Neural cell (in vitro differentiated cells): ENCODE measurements around the gene CDX1.

Source experiments
- CTCF ChIP-seq: fragments of 450-650 bp; IDR thresholded peaks from 2 replicates; pipeline ENCODE4 v1.5.1; 2014; ENCODE audit warnings: antibody characterized with exemption, mild to moderate bottlenecking, moderate library complexity; ENCODE audit not compliant: poor library complexity, severe bottlenecking
- EP300 ChIP-seq: fragments of 450-650 bp; conservative IDR thresholded peaks from 2 replicates; pipeline ENCODE4 v1.6.1; 2014; ENCODE audit warnings: antibody characterized with exemption, mild to moderate bottlenecking, moderate library complexity; ENCODE audit not compliant: poor library complexity, severe bottlenecking
- EZH2 ChIP-seq: fragments of 200-600, 300-800 bp; shearing (Covaris generic), sonication (generic); IDR thresholded peaks from 2 replicates; pipeline ENCODE4 v1.6.1; 2014; ENCODE audit warnings: antibody characterized with exemption, low read length, borderline replicate concordance, mild to moderate bottlenecking; ENCODE audit not compliant: insufficient read depth, poor library complexity, severe bottlenecking
- SMC3 ChIP-seq: fragments of 450-650 bp; conservative IDR thresholded peaks from 2 replicates; pipeline ENCODE4 v1.6.1; 2014; ENCODE audit warnings: antibody characterized with exemption, mild to moderate bottlenecking, moderate library complexity; ENCODE audit not compliant: poor library complexity

- TF ChIP-seq SMC3 (no peak), EP300 (no peak), CTCF (no peak), EZH2 (no peak)
Observed at GRCh38 chr5:150157168-150157567, 9.4 kb upstream of the CDX1 start.
